HepG2 (cell line): Measurements from ENCODE around the gene PARP15.

Source experiments
- BRCA1 ChIP-seq: sonication (generic); formaldehyde crosslinking; IDR thresholded peaks from 2 replicates; pipeline ENCODE4 v1.4.0; 2020; ENCODE audit warnings: missing genetic modification reagents
- CHD2 ChIP-seq: IDR thresholded peaks from 2 replicates; pipeline ENCODE4 v1.6.1; 2011; ENCODE audit warnings: low read depth, low read length, improper control_type of control experiment
- CTCF ChIP-seq: sonication (generic); formaldehyde crosslinking; IDR thresholded peaks from 2 replicates; pipeline ENCODE4 v1.5.0; 2020; ENCODE audit warnings: mild to moderate bottlenecking, missing genetic modification reagents, moderate library complexity
- HNRNPL ChIP-seq: fragments of 200-400 bp; formaldehyde crosslinking; IDR thresholded peaks from 2 replicates; pipeline ENCODE4 v1.6.1; 2017; ENCODE audit warnings: mild to moderate bottlenecking, low read depth, low read length
- KLF13 ChIP-seq: sonication (generic); formaldehyde crosslinking; IDR thresholded peaks from 2 replicates; pipeline ENCODE4 v1.4.0; 2020; ENCODE audit warnings: mild to moderate bottlenecking, missing genetic modification reagents
- NRL ChIP-seq: sonication (generic); formaldehyde crosslinking; IDR thresholded peaks from 2 replicates; pipeline ENCODE4 v1.5.0; 2020; ENCODE audit warnings: missing genetic modification reagents, mild to moderate bottlenecking, moderate library complexity, borderline replicate concordance
- POLR2A ChIP-seq, 2 experiments: IDR thresholded peaks; 2 replicates each; pipeline ENCODE4 v1.6.1; 2011; ENCODE audit warnings: low read depth in 2 of 2, low read length in 2 of 2, mild to moderate bottlenecking in 1 of 2, moderate library complexity in 1 of 2; ENCODE audit not compliant: insufficient read depth in 1 of 2
- SMAD3 ChIP-seq: sonication (generic); formaldehyde crosslinking; IDR thresholded peaks from 2 replicates; pipeline ENCODE4 v1.4.0; 2020; ENCODE audit warnings: missing genetic modification reagents
- SP5 ChIP-seq: IDR thresholded peaks from 2 replicates; pipeline ENCODE4 v1.6.1; 2016; ENCODE audit warnings: low read depth, borderline replicate concordance
- ZNF7 ChIP-seq: IDR thresholded peaks from 2 replicates; pipeline ENCODE4 v1.6.1; 2016; ENCODE audit warnings: missing biosample characterization, missing genetic modification reagents
- ZNF788 ChIP-seq: sonication (generic); formaldehyde crosslinking; IDR thresholded peaks from 2 replicates; pipeline ENCODE4 v1.5.0; 2020; ENCODE audit warnings: mild to moderate bottlenecking, missing genetic modification reagents, borderline replicate concordance
- TF ChIP-seq, protein P1 (sequence below): sonication (generic); formaldehyde crosslinking; conservative IDR thresholded peaks from 2 replicates; pipeline ENCODE4 v1.4.0; 2020; ENCODE audit warnings: missing genetic modification reagents
- TF ChIP-seq, protein P2 (sequence below), 2 experiments: fragments of 450-650 bp in 1 of 2; sonication (generic) in 1 of 2; formaldehyde crosslinking in 1 of 2; IDR thresholded peaks; 2 replicates each; pipeline versions ENCODE4 v1.6.1 to v1.8.0; 2016 to 2022; ENCODE audit warnings: antibody characterized with exemption in 1 of 2, mild to moderate bottlenecking in 1 of 2, missing genetic modification reagents in 1 of 2

DNA sequence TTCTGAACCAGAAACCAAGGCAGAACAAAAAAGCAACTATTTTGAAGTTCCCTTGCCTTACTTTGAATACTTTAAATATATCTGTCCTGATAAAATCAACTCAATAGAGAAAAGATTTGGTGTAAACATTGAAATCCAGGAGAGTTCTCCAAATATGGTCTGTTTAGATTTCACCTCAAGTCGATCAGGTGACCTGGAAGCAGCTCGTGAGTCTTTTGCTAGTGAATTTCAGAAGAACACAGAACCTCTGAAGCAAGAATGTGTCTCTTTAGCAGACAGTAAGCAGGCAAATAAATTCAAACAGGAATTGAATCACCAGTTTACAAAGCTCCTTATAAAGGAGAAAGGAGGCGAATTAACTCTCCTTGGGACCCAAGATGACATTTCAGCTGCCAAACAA lies 8.7 kb upstream of the PARP15 start:
- TF ChIP-seq POLR2A (IDR thresholded peaks at IDR 0.05; ENCODE audit: insufficient read depth in 1 of 2, low read depth in 2 of 2, low read length in 2 of 2): no peak
- no peak for TF ChIP-seq KLF13
- TF ChIP-seq, protein P1, sequence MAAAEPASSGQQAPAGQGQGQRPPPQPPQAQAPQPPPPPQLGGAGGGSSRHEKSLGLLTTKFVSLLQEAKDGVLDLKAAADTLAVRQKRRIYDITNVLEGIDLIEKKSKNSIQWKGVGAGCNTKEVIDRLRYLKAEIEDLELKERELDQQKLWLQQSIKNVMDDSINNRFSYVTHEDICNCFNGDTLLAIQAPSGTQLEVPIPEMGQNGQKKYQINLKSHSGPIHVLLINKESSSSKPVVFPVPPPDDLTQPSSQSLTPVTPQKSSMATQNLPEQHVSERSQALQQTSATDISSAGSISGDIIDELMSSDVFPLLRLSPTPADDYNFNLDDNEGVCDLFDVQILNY (CRISPR knock-in tag): no peak
- no peak for TF ChIP-seq HNRNPL
- no peak for TF ChIP-seq CHD2
- TF ChIP-seq ZNF7 (CRISPR knock-in tag): no peak
- TF ChIP-seq CTCF (CRISPR knock-in tag): no peak
- no peak for TF ChIP-seq NRL (CRISPR knock-in tag)
- TF ChIP-seq ZNF788: no peak
- TF ChIP-seq SP5 (CRISPR knock-in tag): no peak
- TF ChIP-seq SMAD3 (CRISPR knock-in tag): no peak
- no peak for TF ChIP-seq BRCA1
- TF ChIP-seq, protein P2, sequence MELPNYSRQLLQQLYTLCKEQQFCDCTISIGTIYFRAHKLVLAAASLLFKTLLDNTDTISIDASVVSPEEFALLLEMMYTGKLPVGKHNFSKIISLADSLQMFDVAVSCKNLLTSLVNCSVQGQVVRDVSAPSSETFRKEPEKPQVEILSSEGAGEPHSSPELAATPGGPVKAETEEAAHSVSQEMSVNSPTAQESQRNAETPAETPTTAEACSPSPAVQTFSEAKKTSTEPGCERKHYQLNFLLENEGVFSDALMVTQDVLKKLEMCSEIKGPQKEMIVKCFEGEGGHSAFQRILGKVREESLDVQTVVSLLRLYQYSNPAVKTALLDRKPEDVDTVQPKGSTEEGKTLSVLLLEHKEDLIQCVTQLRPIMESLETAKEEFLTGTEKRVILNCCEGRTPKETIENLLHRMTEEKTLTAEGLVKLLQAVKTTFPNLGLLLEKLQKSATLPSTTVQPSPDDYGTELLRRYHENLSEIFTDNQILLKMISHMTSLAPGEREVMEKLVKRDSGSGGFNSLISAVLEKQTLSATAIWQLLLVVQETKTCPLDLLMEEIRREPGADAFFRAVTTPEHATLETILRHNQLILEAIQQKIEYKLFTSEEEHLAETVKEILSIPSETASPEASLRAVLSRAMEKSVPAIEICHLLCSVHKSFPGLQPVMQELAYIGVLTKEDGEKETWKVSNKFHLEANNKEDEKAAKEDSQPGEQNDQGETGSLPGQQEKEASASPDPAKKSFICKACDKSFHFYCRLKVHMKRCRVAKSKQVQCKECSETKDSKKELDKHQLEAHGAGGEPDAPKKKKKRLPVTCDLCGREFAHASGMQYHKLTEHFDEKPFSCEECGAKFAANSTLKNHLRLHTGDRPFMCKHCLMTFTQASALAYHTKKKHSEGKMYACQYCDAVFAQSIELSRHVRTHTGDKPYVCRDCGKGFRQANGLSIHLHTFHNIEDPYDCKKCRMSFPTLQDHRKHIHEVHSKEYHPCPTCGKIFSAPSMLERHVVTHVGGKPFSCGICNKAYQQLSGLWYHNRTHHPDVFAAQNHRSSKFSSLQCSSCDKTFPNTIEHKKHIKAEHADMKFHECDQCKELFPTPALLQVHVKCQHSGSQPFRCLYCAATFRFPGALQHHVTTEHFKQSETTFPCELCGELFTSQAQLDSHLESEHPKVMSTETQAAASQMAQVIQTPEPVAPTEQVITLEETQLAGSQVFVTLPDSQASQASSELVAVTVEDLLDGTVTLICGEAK (IDR thresholded peaks at IDR 0.05): no peak
- TF ChIP-seq, protein P2 (CRISPR knock-in tag; IDR thresholded peaks at IDR 0.05): no peak
